Activated naive CD4-positive, alpha-beta T cell treated with Interleukin-2 at 50 U/mL for 16 hours (primary cell): ENCODE results near the gene DTX4.
"Not testable (repeated sequence)": the region's sequence is repeated elsewhere in the genome, so short reads cannot be mapped to it uniquely, and the experiment has no call there.

Source experiments
- DNase-seq: peaks from one replicate; pipeline ENCODE4 v3.0.0-alpha.2; 2020

DTX4 gene

DNA sequence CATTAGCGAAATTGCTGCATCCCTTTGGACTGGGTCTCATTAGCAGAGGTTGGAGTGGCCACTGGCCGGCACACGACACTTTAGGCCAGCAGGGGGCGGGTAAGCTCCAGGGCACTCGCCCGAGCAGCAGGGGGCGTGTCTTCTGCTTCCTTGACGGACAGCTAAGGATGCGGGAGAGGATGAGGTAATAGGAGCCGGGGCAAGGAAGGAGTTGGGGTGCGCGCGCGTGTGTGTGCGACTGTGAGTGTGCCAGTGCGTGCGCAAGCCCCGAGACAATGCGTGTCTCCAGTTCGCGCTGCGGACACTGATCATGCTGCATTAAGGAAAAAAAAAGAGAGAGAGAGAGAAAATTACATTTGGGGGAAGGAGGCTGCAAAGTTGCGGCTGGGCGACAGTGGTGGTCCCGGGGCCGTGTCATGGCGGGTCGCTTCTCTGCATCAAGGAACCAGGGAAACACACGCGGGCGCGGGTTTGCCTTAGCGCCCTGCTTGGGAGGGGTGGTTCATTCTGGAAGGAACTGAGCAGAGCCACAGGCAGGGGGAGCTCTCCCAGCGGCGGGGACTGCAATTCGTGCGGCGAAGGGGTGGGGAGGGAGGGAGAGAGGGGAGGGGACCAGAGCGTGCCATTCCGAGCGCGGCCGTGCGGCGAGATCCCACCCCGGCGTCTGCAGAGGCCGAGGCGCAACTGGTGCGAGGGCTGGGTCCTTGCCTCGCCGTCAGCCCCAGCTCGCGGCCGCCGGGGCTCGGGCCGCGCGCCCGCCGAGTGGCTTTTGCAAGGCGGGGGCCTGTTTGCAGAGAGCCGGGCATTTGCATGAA is at the start of gene DTX4:
TSS of gene DTX4 (plus strand) at position 625 of the 815 bp plus-strand sequence. CDS start 464 bp downstream, outside the sequence.
- peak; percentile 91 for DNase-seq

- DNase-seq: peak; percentile 90
Observed at GRCh38 chr11:59135648-59136461, 36.1 kb upstream of the DTX4 start.

GRCh38 chr11:59136551-59136950 is 35.4 kb upstream of the DTX4 start:
- DNase-seq: not testable (repeated sequence)

GRCh38 chr11:59137190-59137589 is 34.7 kb upstream of the DTX4 start:
- no peak for DNase-seq

DNA sequence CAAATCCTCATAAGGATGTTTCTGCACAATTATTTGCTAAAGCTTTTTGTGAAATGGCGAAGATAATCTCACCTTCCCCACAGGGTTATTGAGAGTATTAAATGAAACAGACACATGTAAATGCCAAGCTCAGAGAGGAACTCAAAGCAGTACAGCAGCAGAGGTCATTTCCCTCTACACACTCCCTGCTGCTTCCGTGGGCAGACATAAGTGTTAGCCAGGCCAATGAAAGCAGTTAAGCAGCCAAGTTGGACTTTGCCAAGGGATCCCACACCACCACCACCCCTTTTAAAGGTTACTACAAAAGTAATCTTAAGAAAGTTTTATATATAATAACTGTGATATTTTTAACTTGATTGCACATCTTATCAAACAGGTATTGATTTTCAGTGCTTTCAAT is 33.3 kb upstream of the DTX4 start:
- no peak for DNase-seq

GRCh38 chr11:59141191-59141590 is 30.7 kb upstream of the DTX4 start:
- DNase-seq: no peak

- no peak for DNase-seq
Observed at GRCh38 chr11:59141673-59142460, 30.1 kb upstream of the DTX4 start.

DNA sequence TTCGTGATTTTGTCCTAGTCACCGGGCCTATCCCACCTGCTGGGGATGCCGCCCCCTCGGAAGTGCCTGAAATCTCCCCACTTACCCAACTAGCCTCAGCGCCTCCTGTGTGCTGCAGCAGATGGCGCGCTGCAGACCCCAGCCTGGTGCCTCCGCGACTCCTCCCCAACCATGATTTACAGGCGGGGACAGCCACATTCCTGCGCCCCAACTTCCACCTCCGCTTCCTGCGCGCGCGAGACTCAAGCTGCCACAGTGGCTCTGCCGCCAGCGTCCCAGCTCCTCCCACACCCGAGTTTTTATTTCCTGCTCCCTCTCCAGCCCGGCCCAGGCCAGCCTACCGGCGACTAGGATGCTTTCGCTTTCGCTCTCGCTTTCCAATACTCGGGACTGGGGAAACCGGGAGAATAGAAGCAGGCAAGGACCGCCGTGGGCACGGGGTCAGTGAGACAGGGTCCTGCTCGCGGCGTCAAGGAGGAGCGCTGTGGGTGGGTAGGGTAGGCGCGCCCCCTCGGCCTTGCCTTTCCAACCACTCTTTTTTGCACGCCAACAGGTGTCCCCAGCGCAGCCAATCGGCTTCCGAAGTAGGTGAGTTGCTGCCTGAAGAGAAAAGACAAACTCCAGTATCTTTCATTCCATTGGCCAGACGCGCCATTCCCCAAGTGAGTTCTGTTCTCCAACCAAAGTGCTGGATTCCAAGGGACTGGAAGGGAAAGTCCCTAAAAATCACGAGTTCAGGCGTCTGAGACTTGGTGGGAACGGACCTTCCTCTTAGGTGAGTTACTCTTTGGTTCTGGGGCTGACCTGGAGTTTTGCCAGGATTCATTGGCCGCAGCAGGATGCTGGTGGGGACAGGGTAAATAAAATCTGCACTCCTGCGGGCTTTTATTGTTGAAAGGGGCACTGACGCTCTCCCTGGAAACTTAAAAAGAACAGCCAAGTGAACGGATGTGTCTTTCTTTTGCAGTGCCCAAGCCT is 29.1 kb upstream of the DTX4 start, which contains the start of gene FAM111A:
TSS of gene FAM111A (plus strand) at position 327 of the 978 bp plus-strand sequence. CDS start 6,017 bp downstream, outside the sequence.
- DNase-seq: peak; percentile 82

DNA sequence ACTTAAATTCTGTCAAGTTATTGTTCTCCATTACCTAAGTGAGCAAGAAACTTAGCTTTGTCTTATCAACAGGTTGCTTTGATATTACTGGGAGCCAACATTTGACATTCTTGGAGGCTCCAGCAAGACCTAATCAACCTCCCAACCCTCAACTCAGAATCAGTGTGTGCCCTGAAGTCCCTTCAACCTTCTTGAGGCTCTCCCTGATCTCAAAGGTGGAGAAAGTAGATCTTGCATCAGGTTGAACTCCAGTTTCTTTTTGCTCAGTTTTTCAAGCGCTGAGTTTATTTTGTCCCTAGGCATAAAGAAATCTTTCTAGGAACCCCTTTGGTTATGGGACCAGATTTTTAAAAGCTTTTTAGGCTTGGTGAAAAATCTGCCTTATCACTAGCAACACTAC is 27.8 kb upstream of the DTX4 start:
- DNase-seq: no peak

DNA sequence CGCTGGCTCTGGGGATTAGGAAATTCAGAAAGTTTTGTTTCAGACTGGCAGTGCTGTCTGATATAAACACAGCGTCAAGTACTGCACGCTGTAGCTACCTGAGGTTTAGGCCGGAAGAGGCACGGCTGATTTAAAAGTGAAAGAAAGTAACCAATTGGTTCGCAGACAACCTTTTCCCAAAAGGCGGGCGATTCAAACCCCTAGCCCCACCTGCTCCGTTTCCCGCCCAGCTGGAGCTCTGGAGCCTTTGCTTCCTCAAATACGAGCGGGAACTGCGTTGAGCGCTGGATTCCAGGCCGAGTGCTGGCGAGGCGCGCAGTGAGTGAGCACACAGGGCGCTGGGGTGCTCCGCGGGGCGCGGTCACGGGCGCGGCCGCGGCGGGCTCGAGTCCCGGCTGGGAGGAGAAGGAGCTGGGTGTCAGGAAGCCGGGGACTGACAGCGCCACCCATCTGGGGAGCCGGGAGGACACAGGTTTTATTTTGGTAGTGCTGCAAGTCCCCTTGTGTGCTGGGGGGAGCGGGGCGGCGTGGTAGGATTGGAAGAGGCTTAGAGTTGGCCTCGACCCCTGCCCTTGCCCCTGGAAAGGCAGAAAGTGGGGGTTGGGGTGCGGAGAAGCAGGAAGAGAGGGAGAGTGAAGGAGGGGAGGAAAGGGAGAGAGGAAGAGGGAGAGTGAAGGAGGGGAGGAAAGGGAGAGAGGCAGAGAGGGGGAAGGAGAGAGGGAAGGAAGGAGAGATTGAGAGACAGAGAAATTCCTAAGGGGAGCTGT is 27.2 kb upstream of the DTX4 start:
- peak; percentile 61 for DNase-seq

DNA sequence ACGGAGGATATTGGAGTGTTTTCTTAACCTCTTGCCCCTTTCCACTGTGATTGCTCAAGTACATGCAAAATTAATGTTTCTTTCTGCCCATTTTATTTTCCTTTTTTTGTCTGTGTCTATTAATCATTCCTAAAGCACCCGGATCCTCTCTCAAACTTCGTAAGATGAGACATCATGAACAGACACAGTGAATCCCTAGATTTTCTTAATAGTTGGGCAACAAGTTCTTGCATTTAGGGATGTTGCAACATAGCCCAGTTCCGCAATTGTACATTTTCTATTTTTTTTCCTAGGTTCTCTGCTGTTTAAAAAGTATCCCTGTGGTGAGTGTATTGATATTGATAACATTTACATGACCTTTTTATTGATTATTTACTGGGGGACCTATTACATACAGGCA is 26.4 kb upstream of the DTX4 start:
- DNase-seq: no peak

DNA sequence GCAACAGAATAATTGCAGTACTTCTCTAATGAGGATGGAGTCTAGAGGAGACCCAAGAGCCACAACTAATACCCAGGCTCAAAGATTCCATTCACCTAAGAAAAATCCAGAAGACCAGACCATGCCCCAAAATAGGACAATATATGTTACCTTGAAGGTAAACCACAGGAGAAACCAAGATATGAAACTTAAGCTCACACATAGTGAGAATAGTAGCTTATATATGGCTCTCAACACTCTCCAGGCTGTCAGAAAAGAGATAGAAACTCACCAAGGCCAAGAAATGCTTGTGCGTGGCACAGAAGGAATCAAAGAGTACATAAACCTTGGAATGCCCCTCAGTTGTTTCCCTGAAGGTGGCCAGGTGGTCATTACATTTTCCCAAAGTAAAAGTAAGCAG is 20.2 kb upstream of the DTX4 start:
- DNase-seq: no peak

- DNase-seq: no peak
Observed at GRCh38 chr11:59152312-59152951, 19.5 kb upstream of the DTX4 start.

DNA sequence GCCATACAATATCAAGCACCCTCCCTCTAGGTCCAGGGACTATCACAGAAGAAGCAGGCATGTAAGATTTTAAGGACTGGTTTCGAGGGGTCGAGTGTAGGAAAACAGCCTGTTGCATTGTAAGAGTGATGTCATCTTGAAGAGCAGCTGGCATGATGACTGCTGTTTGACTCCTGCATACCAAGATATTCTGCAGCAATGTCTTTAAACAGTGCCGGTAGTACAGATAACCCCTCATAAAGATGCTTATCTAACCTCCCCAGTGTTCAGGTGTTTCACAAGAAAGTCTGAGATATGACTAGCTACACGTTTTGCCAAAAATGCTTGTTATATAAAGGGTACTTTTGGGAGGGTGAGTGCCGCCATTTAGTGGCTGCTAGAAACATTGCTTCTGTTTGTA is 17.3 kb upstream of the DTX4 start:
- no peak for DNase-seq

DNA sequence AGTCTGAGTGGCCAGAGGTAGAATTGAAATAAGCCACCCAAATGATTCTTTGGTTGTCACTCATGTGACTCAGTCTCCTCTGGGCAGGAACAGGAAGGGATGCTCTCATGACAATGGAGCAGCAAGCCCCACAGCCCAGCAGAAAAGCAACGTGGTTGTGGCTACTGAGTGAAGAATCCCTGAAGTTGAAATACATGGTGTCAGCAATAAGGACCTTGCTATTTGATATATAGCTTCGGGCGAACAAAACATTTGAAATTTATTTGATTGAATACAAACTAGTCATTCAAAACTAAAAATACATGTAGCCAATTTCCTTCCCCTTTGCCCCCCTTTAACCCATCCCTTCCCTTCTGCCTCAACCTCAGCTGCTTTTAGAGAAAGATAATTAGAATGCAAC is 14.5 kb upstream of the DTX4 start:
- no peak for DNase-seq

- peak; percentile 57 for DNase-seq
Observed at GRCh38 chr11:59158206-59159068, 13.5 kb upstream of the DTX4 start.

DNA sequence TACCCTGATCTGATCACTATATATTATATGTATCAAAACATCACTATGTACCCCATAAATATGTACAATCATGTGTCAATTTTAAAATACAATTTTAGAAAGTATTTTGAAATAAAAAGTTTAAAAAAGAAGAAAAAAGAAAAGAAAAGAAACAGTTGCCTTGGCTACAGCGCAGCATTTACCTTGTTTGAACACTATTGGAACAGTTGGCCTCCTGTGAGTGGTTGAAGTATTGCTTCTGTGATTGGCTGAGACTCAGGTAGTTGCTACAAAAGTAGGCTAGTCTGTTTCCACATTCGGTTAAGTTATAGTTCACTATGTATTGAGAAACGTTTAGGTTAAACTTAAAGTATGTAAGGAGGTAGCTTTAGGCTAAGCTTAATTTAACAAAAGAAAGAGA is 7.9 kb upstream of the DTX4 start:
- no peak for DNase-seq

DNA sequence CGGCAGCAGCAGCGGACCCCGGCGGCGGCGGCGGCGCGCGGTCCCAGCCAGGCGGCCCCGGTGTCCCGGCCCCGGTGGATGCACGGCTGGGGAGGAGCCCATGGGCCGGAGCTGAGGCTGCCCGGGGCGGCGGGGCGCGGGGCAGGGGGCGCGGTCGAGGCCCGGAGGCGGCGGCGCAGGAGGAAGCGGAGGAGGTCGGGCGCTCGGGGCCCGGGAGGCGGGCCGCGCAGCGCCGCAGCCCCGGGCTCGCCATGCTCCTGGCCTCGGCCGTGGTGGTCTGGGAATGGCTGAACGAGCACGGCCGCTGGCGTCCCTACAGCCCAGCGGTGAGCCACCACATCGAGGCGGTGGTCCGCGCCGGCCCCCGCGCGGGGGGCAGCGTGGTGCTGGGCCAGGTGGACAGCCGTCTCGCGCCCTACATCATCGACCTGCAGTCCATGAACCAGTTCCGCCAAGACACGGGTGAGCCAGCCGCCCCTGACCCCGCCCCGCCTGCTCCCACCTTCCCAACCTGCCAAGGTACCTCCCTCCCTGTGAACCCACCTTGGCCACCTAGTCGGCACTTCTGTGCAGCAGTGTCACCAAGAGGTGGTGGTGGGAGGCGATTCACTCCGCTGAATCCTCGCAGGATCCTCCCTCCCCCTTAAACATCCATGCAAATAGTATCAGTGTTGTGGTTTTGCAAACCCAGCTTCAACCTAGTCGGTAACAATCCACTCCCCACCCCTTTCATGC is 580 bp downstream of the DTX4 start:
- DNase-seq: peak; percentile 24
